ENCODE measurements around the gene AKT1. TPM values are rescaled to one million over a fixed set of nuclear protein-coding genes. Genes with fewer than 3 reads are reported as not detected.
A peak's percentile ranks its signal among the peaks of the same experiment; 100 is the strongest.

The AKT1 gene
- total and polyA plus RNA-seq, 2 of the 13 experiments (the other 11 are each of a cell fraction or from before 2014, with no cell fraction given), result 96.2 to 116 TPM

- TF ChIP-seq MTERF4 (CRISPR knock-in tag; IDR thresholded peaks at IDR 0.05) (no peak), RXRB (CRISPR knock-in tag; IDR thresholded peaks at IDR 0.05; ENCODE audit: borderline replicate concordance) (0 out of 2 replicates have a peak, but pooled peaks have one; percentile 12), ELF3 (CRISPR knock-in tag; IDR thresholded peaks at IDR 0.05) (no peak), CBX5 (CRISPR knock-in tag; IDR thresholded peaks at IDR 0.05; ENCODE audit: borderline replicate concordance) (no peak), NFIB (CRISPR knock-in tag; IDR thresholded peaks at IDR 0.05; ENCODE audit: borderline replicate concordance) (no peak), ZXDC (CRISPR knock-in tag; IDR thresholded peaks at IDR 0.05) (no peak), POLR2A (IDR thresholded peaks at IDR 0.05; ENCODE audit: insufficient read depth in 1 of 2, low read depth in 2 of 2, low read length in 2 of 2) (peak in 1 of 2 experiments; percentile 7; a peak in 1 of 4 replicates), POLR2AphosphoS5 (IDR thresholded peaks at IDR 0.05; ENCODE audit: low read depth, low read length) (peak; percentile 26; the same call in 1 of the 2 replicates), ZNF556 (CRISPR knock-in tag; IDR thresholded peaks at IDR 0.05; ENCODE audit: borderline replicate concordance) (no peak; the same call in 1 of the 2 replicates), CEBPB (IDR thresholded peaks at IDR 0.05; ENCODE audit: borderline replicate concordance, low read depth, low read length) (no peak), TBP (CRISPR knock-in tag; IDR thresholded peaks at IDR 0.05) (no peak), CREB1 (IDR thresholded peaks at IDR 0.05) (no peak), CREB1 (CRISPR knock-in tag; IDR thresholded peaks at IDR 0.05) (no peak), ATRX (CRISPR knock-in tag; IDR thresholded peaks at IDR 0.05; ENCODE audit: borderline replicate concordance) (no peak), NR2F2 (IDR thresholded peaks at IDR 0.05; ENCODE audit: borderline replicate concordance, low read depth) (no peak), FOSL1 (CRISPR knock-in tag; IDR thresholded peaks at IDR 0.05; ENCODE audit: borderline replicate concordance) (no peak), ZBTB8A (CRISPR knock-in tag; IDR thresholded peaks at IDR 0.05; ENCODE audit: borderline replicate concordance, low read depth) (no peak), RARA (CRISPR knock-in tag; IDR thresholded peaks at IDR 0.05) (peak; percentile 28; the same call in 1 of the 2 replicates)
- TF ChIP-seq, protein P1, sequence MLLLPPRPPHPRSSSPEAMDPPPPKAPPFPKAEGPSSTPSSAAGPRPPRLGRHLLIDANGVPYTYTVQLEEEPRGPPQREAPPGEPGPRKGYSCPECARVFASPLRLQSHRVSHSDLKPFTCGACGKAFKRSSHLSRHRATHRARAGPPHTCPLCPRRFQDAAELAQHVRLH (CRISPR knock-in tag; IDR thresholded peaks at IDR 0.05; ENCODE audit: borderline replicate concordance, low read depth), result no peak
- TF ChIP-seq, protein P2, sequence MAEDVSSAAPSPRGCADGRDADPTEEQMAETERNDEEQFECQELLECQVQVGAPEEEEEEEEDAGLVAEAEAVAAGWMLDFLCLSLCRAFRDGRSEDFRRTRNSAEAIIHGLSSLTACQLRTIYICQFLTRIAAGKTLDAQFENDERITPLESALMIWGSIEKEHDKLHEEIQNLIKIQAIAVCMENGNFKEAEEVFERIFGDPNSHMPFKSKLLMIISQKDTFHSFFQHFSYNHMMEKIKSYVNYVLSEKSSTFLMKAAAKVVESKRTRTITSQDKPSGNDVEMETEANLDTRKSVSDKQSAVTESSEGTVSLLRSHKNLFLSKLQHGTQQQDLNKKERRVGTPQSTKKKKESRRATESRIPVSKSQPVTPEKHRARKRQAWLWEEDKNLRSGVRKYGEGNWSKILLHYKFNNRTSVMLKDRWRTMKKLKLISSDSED (CRISPR knock-in tag; IDR thresholded peaks at IDR 0.05), result peak; percentile 38; the same call in 1 of the 2 replicates
- TF ChIP-seq, protein P3, sequence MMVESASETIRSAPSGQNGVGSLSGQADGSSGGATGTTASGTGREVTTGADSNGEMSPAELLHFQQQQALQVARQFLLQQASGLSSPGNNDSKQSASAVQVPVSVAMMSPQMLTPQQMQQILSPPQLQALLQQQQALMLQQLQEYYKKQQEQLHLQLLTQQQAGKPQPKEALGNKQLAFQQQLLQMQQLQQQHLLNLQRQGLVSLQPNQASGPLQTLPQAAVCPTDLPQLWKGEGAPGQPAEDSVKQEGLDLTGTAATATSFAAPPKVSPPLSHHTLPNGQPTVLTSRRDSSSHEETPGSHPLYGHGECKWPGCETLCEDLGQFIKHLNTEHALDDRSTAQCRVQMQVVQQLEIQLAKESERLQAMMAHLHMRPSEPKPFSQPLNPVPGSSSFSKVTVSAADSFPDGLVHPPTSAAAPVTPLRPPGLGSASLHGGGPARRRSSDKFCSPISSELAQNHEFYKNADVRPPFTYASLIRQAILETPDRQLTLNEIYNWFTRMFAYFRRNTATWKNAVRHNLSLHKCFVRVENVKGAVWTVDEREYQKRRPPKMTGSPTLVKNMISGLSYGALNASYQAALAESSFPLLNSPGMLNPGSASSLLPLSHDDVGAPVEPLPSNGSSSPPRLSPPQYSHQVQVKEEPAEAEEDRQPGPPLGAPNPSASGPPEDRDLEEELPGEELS (CRISPR knock-in tag; IDR thresholded peaks at IDR 0.05), result no peak
These were observed 486 bp upstream of the AKT1 start (continued) for GRCh38 chr14:104795781-104796686.
